ENCODE data around the gene KDSR. TPM values are rescaled to one million over a fixed set of nuclear protein-coding genes. Genes with fewer than 3 reads are reported as not detected.

KDSR gene
- total and polyA plus RNA-seq, 2 experiments from 2014 or later = 31.2 to 55.1 TPM

GRCh38 chr18:63379639-63379962 is 12.6 kb upstream of the KDSR start:
- Histone ChIP-seq H2AFZ (peak overlapping the region; percentile 27; the same call in 1 of the 2 replicates), H3K36me3 (ENCODE audit: low read depth) (no peaks in the 10 kb centered on the region)

GRCh38 chr18:63378919-63379638 is 12.1 kb upstream of the KDSR start:
- no peak overlapping the region for H3K9ac ChIP-seq
- DNase-seq = peak; percentile 1
- peak overlapping the region; percentile 53 for H3K4me2 ChIP-seq (ENCODE audit: unreplicated experiment)
- peaks cover 10% of the 10 kb centered on the region; the same call in 1 of the 2 replicates for H3F3A ChIP-seq (ENCODE audit: insufficient read depth)
- 53 to 70% methylated on average over 4 of the region's 4 CpGs for WGBS, 2 experiments (ENCODE audit: low coverage in 1 of 2, low lambda C conversion rate in 2 of 2, missing lambda C conversion rate in 2 of 2)
- no peaks in the 10 kb centered on the region for H3K36me3 ChIP-seq (ENCODE audit: low read depth)
- H3K4me3 ChIP-seq = peak overlapping the region; percentile 34
- no peaks in the 10 kb centered on the region for H4K20me1 ChIP-seq (ENCODE audit: insufficient read depth)
- no peaks in the 10 kb centered on the region for H3K79me2 ChIP-seq (ENCODE audit: insufficient read depth)
- H3K4me1 ChIP-seq (ENCODE audit: insufficient read depth) = no peaks in the 10 kb centered on the region
- H3K27ac ChIP-seq = no peak overlapping the region
- no peaks in the 10 kb centered on the region for H3K9me2 ChIP-seq (ENCODE audit: insufficient read depth)
- in situ Hi-C loops (cut with MboI) = no loop called here
- TF ChIP-seq EZH2phosphoT487 (IDR thresholded peaks at IDR 0.05; ENCODE audit: insufficient read depth, low read depth) = no peak
- TF ChIP-seq EZH2 (IDR thresholded peaks at IDR 0.05; ENCODE audit: insufficient read depth, poor library complexity, severe bottlenecking) = no peak
- H3K9me3 ChIP-seq (ENCODE audit: low read depth) = no peaks in the 10 kb centered on the region
- peak overlapping the region; percentile 27; the same call in 1 of the 2 replicates for H2AFZ ChIP-seq
- H3K27me3 ChIP-seq (replicated peaks; ENCODE audit: insufficient read depth) = no peaks in the 10 kb centered on the region

More at GRCh38 chr18:63379639-63379962, 12.6 kb upstream of the KDSR start:
- Histone ChIP-seq H3K9me2 (ENCODE audit: insufficient read depth) (no peaks in the 10 kb centered on the region), H3K27ac (no peak overlapping the region), H3K4me2 (ENCODE audit: unreplicated experiment) (peak overlapping the region; percentile 0), H4K20me1 (ENCODE audit: insufficient read depth) (no peaks in the 10 kb centered on the region), H3K9ac (no peak overlapping the region), H3K79me2 (ENCODE audit: insufficient read depth) (no peaks in the 10 kb centered on the region), H3K9me3 (ENCODE audit: low read depth) (no peaks in the 10 kb centered on the region), H3K4me1 (ENCODE audit: insufficient read depth) (no peaks in the 10 kb centered on the region), H3K27me3 (replicated peaks; ENCODE audit: insufficient read depth) (no peaks in the 10 kb centered on the region), H3F3A (ENCODE audit: insufficient read depth) (peaks cover 10% of the 10 kb centered on the region; the same call in 1 of the 2 replicates), H3K4me3 (no peak overlapping the region)
- in situ Hi-C loops (cut with MboI) = no loop called here
- TF ChIP-seq EZH2phosphoT487 (IDR thresholded peaks at IDR 0.05; ENCODE audit: insufficient read depth, low read depth) (no peak), EZH2 (IDR thresholded peaks at IDR 0.05; ENCODE audit: insufficient read depth, poor library complexity, severe bottlenecking) (no peak)
- 49 to 51% methylated on average over 2 of the region's 2 CpGs for WGBS, 2 experiments (ENCODE audit: low coverage in 1 of 2, low lambda C conversion rate in 2 of 2, missing lambda C conversion rate in 2 of 2)
- DNase-seq = peak; percentile 37

GRCh38 chr18:63377275-63377980 is 10.4 kb upstream of the KDSR start:
- Histone ChIP-seq H3K4me2 (ENCODE audit: unreplicated experiment) (no peak overlapping the region), H3K9ac (no peak overlapping the region), H3K4me3 (no peak overlapping the region), H3K36me3 (ENCODE audit: low read depth) (no peaks in the 10 kb centered on the region), H3K4me1 (ENCODE audit: insufficient read depth) (no peaks in the 10 kb centered on the region), H2AFZ (no peak overlapping the region), H3K9me2 (ENCODE audit: insufficient read depth) (no peaks in the 10 kb centered on the region), H3K9me3 (ENCODE audit: low read depth) (no peaks in the 10 kb centered on the region), H3K27ac (no peak overlapping the region), H4K20me1 (ENCODE audit: insufficient read depth) (no peaks in the 10 kb centered on the region), H3F3A (ENCODE audit: insufficient read depth) (peaks cover 10% of the 10 kb centered on the region; the same call in 1 of the 2 replicates), H3K79me2 (ENCODE audit: insufficient read depth) (no peaks in the 10 kb centered on the region), H3K27me3 (replicated peaks; ENCODE audit: insufficient read depth) (no peaks in the 10 kb centered on the region)
- in situ Hi-C loops (cut with MboI) = no loop called here
- TF ChIP-seq EZH2phosphoT487 (IDR thresholded peaks at IDR 0.05; ENCODE audit: insufficient read depth, low read depth) (no peak), EZH2 (IDR thresholded peaks at IDR 0.05; ENCODE audit: insufficient read depth, poor library complexity, severe bottlenecking) (no peak)
- no peak for DNase-seq
- WGBS, 2 experiments (ENCODE audit: low coverage in 1 of 2, low lambda C conversion rate in 2 of 2, missing lambda C conversion rate in 2 of 2) = 85 to 88% methylated on average over 2 of the region's 2 CpGs

GRCh38 chr18:63376538-63376937 is 9.5 kb upstream of the KDSR start:
- Histone ChIP-seq H3K36me3 (ENCODE audit: low read depth) (no peaks in the 10 kb centered on the region), H3K9me2 (ENCODE audit: insufficient read depth) (no peaks in the 10 kb centered on the region), H3K4me2 (ENCODE audit: unreplicated experiment) (no peak overlapping the region), H3K9ac (no peak overlapping the region), H3K27ac (no peak overlapping the region), H4K20me1 (ENCODE audit: insufficient read depth) (no peaks in the 10 kb centered on the region), H3K79me2 (ENCODE audit: insufficient read depth) (no peaks in the 10 kb centered on the region), H3K4me1 (ENCODE audit: insufficient read depth) (no peaks in the 10 kb centered on the region), H3K4me3 (no peak overlapping the region), H2AFZ (no peak overlapping the region), H3K9me3 (ENCODE audit: low read depth) (no peaks in the 10 kb centered on the region), H3F3A (ENCODE audit: insufficient read depth) (peaks cover 10% of the 10 kb centered on the region; the same call in 1 of the 2 replicates), H3K27me3 (replicated peaks; ENCODE audit: insufficient read depth) (no peaks in the 10 kb centered on the region)
- TF ChIP-seq EZH2 (IDR thresholded peaks at IDR 0.05; ENCODE audit: insufficient read depth, poor library complexity, severe bottlenecking) (no peak), EZH2phosphoT487 (IDR thresholded peaks at IDR 0.05; ENCODE audit: insufficient read depth, low read depth) (no peak)
- in situ Hi-C loops (cut with MboI) = no loop called here
- DNase-seq = peak; percentile 41
- WGBS, 2 experiments (ENCODE audit: low coverage in 1 of 2, low lambda C conversion rate in 2 of 2, missing lambda C conversion rate in 2 of 2) = 49 to 51% methylated on average over 2 of the region's 2 CpGs
